Prostate gland (tissue), 2 donors: ENCODE data around the gene OR10H5.
"Not testable (repeated sequence)": the region's sequence is repeated elsewhere in the genome, so short reads cannot be mapped to it uniquely, and the experiment has no call there.

ENCODE experiments used
- POLR2A ChIP-seq: fragments of 450-650 bp; IDR thresholded peaks from one replicate; pipeline ENCODE4 v1.6.1; 2016; ENCODE audit warnings: antibody characterized with exemption, mild to moderate bottlenecking
- TF ChIP-seq, protein P1 (sequence below), 4 experiments: fragments of 200-600 bp in 2 of 4; fragments of 450-650 bp in 2 of 4; sonication (generic) in 2 of 4; IDR thresholded peaks; 1 replicate in 3 of 4; 2 replicates in 1 of 4; pipeline ENCODE4 v1.5.1; 2016 to 2019; ENCODE audit warnings: antibody characterized with exemption in 4 of 4, mild to moderate bottlenecking in 2 of 4, moderate library complexity in 2 of 4

DNA sequence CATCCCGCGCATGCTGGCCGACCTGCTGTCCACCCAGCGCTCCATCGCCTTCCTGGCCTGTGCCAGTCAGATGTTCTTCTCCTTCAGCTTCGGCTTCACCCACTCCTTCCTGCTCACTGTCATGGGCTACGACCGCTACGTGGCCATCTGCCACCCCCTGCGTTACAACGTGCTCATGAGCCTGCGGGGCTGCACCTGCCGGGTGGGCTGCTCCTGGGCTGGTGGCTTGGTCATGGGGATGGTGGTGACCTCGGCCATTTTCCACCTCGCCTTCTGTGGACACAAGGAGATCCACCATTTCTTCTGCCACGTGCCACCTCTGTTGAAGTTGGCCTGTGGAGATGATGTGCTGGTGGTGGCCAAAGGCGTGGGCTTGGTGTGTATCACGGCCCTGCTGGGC lies 6.8 kb downstream of the OR10H5 start:
- TF ChIP-seq, protein P1, sequence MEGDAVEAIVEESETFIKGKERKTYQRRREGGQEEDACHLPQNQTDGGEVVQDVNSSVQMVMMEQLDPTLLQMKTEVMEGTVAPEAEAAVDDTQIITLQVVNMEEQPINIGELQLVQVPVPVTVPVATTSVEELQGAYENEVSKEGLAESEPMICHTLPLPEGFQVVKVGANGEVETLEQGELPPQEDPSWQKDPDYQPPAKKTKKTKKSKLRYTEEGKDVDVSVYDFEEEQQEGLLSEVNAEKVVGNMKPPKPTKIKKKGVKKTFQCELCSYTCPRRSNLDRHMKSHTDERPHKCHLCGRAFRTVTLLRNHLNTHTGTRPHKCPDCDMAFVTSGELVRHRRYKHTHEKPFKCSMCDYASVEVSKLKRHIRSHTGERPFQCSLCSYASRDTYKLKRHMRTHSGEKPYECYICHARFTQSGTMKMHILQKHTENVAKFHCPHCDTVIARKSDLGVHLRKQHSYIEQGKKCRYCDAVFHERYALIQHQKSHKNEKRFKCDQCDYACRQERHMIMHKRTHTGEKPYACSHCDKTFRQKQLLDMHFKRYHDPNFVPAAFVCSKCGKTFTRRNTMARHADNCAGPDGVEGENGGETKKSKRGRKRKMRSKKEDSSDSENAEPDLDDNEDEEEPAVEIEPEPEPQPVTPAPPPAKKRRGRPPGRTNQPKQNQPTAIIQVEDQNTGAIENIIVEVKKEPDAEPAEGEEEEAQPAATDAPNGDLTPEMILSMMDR (IDR thresholded peaks at IDR 0.05), result not testable (repeated sequence)
- not testable (repeated sequence) for TF ChIP-seq POLR2A
